GM19035 (cell line): ENCODE data around the gene MPDU1.
A peak's percentile ranks its signal among the peaks of the same experiment; 100 is the strongest.

Experiments
- ATAC-seq: cut with Tn5 transposase; IDR thresholded peaks from one replicate; pipeline ENCODE4 v1.9.1; 2021; ENCODE audit not compliant: unreplicated experiment

MPDU1 gene

GRCh38 chr17:7583253-7584109, at the start of gene MPDU1:
MPDU1 (plus strand) TSS chr17:7583852; CDS start chr17:7583863, 11 bp downstream.
- peak; percentile 77 for ATAC-seq

- no peak for ATAC-seq
These were observed 45.6 kb upstream of the MPDU1 start for GRCh38 chr17:7538050-7538449.

- no peak for ATAC-seq
These were observed 44.6 kb upstream of the MPDU1 start for GRCh38 chr17:7538891-7539545.

GRCh38 chr17:7541074-7541621, 42.5 kb upstream of the MPDU1 start:
- ATAC-seq = no peak

GRCh38 chr17:7544911-7545310, 38.7 kb upstream of the MPDU1 start:
- ATAC-seq = no peak

GRCh38 chr17:7548585-7549400, 34.9 kb upstream of the MPDU1 start, which contains the start of gene TNFSF12:
TNFSF12 (plus strand) TSS chr17:7549058; CDS start chr17:7549154, 96 bp downstream.
- ATAC-seq = no peak

- ATAC-seq = no peak
These were observed 34.1 kb upstream of the MPDU1 start for GRCh38 chr17:7549401-7550055.

- no peak for ATAC-seq
These were observed 33.3 kb upstream of the MPDU1 start for GRCh38 chr17:7550344-7550743.

- no peak for ATAC-seq
These were observed 32.3 kb upstream of the MPDU1 start for GRCh38 chr17:7551396-7551795.

GRCh38 chr17:7552621-7553051, 31.0 kb upstream of the MPDU1 start:
- peak; percentile 80 for ATAC-seq

- ATAC-seq = no peak
These were observed 30.3 kb upstream of the MPDU1 start for GRCh38 chr17:7553356-7553755.

GRCh38 chr17:7555320-7555948, 28.2 kb upstream of the MPDU1 start:
- no peak for ATAC-seq

- ATAC-seq = no peak
These were observed 27.0 kb upstream of the MPDU1 start for GRCh38 chr17:7556627-7557026.

GRCh38 chr17:7557147-7557764, 26.4 kb upstream of the MPDU1 start:
- no peak for ATAC-seq

- ATAC-seq = no peak
These were observed 25.7 kb upstream of the MPDU1 start for GRCh38 chr17:7557775-7558543.

GRCh38 chr17:7558544-7559319, 24.9 kb upstream of the MPDU1 start, which contains the start of gene TNFSF13:
TNFSF13 (plus strand) TSS chr17:7558750; CDS start chr17:7559040, 290 bp downstream.
- no peak for ATAC-seq

- ATAC-seq = no peak
These were observed 24.1 kb upstream of the MPDU1 start for GRCh38 chr17:7559320-7560171.
